Measurements from ENCODE around the gene SRRM3.

Gene SRRM3

DNA sequence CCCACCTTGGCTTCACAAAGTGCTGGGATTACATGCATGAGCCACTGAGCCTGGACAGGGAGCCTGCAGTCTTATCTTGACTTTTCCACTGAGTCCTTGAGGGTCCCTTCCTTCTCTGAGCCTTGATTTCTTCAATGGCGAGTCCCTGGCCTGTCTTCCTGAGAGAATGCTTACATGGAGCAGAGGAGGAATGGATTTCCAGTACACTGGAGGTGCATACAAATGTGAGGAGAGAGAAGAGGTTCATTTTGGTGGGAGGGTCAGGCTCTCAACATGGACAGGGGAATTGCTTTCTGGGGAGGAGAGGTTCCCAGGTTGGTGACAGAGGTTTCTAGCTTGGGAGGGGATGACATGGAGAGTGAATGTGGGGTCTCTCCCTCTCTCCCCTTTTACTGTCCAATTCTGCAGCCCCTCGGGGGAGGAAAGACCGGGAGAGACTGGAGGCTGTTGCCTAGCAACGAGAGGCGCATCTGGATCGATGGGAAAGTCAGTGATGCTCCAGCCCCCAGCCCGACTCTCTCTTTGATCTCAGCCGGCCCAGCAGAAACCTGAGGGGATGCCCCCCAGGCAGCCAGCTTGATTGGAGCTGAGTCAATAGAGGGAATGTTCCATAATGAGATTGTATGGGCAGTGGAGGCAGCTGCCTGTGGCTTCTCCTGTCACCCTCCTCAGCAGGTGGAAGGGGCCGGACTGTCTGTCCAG is 14.8 kb downstream of the SRRM3 start:
- Histone ChIP-seq H3K4me3 (ENCODE audit: insufficient read length, low read depth) (no peak overlapping the region), H3K36me3 (ENCODE audit: insufficient read depth, insufficient read length, low read length) (no peaks in the 10 kb centered on the region), H3K9me3 (ENCODE audit: insufficient read depth, low read length) (no peaks in the 10 kb centered on the region), H3K4me1 (ENCODE audit: insufficient read depth, insufficient read length) (peaks cover 28% of the 10 kb centered on the region), H3K9ac (ENCODE audit: insufficient read length, low read depth) (no peak overlapping the region), H3K27me3 (ENCODE audit: insufficient read depth, insufficient read length) (no peaks in the 10 kb centered on the region)
- DNase-seq (ENCODE audit: low read depth, low spot score) = no peak
- TF ChIP-seq ZNF274 (IDR thresholded peaks at IDR 0.05; ENCODE audit: low read depth, low read length) (no peak), SUZ12 (IDR thresholded peaks at IDR 0.05; ENCODE audit: extremely low read depth, insufficient read depth, insufficient read length) (no peak), YY1 (IDR thresholded peaks at IDR 0.05; ENCODE audit: insufficient read depth, insufficient read length) (no peak)

- TF ChIP-seq YY1 (IDR thresholded peaks at IDR 0.05; ENCODE audit: insufficient read depth, insufficient read length) = no peak
- TF ChIP-seq ZNF274 (IDR thresholded peaks at IDR 0.05; ENCODE audit: low read depth, low read length) = no peak
- TF ChIP-seq SUZ12 (IDR thresholded peaks at IDR 0.05; ENCODE audit: extremely low read depth, insufficient read depth, insufficient read length) = no peak
- H3K36me3 ChIP-seq (ENCODE audit: insufficient read depth, insufficient read length, low read length) = no peaks in the 10 kb centered on the region
- H3K9ac ChIP-seq (ENCODE audit: insufficient read length, low read depth) = peak overlapping the region; percentile 32
- DNase-seq (ENCODE audit: low read depth, low spot score) = no peak
- no peaks in the 10 kb centered on the region for H3K27me3 ChIP-seq (ENCODE audit: insufficient read depth, insufficient read length)
- peaks cover 28% of the 10 kb centered on the region for H3K4me1 ChIP-seq (ENCODE audit: insufficient read depth, insufficient read length)
- no peak overlapping the region for H3K4me3 ChIP-seq (ENCODE audit: insufficient read length, low read depth)
- H3K9me3 ChIP-seq (ENCODE audit: insufficient read depth, low read length) = no peaks in the 10 kb centered on the region
These were observed 16.4 kb downstream of the SRRM3 start for GRCh38 chr7:76217942-76218566.

DNA sequence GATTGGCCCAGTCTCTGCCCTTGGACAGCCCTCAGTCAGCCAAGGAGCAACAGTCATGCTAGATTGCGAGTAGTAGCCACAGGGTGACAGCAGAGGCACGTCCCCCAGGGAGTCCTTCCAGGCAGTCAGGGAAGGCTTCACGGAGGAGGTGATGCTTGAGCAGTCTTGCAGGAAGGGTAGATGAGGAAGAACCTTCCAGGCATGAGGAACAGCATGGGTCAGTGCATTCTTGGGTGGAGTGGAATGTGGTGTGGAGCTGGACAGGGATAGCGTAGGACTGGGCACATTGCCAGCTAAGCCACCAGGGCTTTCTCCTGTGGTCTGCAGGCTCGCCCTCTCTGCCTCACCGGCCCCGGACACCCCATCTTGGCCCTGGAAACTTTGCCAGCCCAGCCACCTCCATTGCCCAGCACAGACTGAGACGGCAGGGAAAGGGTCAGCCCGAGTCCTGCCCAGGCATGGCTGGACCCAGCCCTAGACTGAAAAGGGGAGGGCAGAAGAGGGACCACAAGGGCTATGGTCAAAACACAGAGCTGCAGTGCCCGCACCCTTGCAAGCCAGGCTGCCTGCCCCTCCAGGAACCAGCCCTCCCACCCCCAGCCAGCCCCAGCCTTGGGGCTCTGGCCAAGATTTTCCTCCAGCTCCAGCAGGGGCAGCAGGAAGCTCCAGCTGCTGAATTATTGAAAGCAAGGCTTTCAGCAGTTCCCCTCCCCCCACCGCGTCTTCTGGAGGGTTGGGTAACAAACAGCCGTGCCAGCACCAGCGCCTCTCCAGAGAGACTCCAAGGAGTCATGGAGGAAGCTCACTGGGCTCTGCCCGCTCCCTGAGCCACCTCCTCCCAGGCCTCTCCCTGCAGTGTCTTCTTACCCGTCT is 18.7 kb downstream of the SRRM3 start:
- TF ChIP-seq SUZ12 (IDR thresholded peaks at IDR 0.05; ENCODE audit: extremely low read depth, insufficient read depth, insufficient read length) = no peak
- TF ChIP-seq YY1 (IDR thresholded peaks at IDR 0.05; ENCODE audit: insufficient read depth, insufficient read length) = no peak
- TF ChIP-seq ZNF274 (IDR thresholded peaks at IDR 0.05; ENCODE audit: low read depth, low read length) = no peak
- DNase-seq (ENCODE audit: low read depth, low spot score) = peak; percentile 67

GRCh38 chr7:76222333-76222732 is 20.6 kb downstream of the SRRM3 start:
- H3K27me3 ChIP-seq (ENCODE audit: insufficient read depth, insufficient read length) = peaks cover 8% of the 10 kb centered on the region
- TF ChIP-seq SUZ12 (IDR thresholded peaks at IDR 0.05; ENCODE audit: extremely low read depth, insufficient read depth, insufficient read length) = no peak
- no peak for TF ChIP-seq ZNF274 (IDR thresholded peaks at IDR 0.05; ENCODE audit: low read depth, low read length)
- no peak for TF ChIP-seq YY1 (IDR thresholded peaks at IDR 0.05; ENCODE audit: insufficient read depth, insufficient read length)
- no peak overlapping the region for H3K4me3 ChIP-seq (ENCODE audit: insufficient read length, low read depth)
- no peak for DNase-seq (ENCODE audit: low read depth, low spot score)
- peaks cover 24% of the 10 kb centered on the region for H3K4me1 ChIP-seq (ENCODE audit: insufficient read depth, insufficient read length)
- no peaks in the 10 kb centered on the region for H3K36me3 ChIP-seq (ENCODE audit: insufficient read depth, insufficient read length, low read length)
- no peak overlapping the region for H3K9ac ChIP-seq (ENCODE audit: insufficient read length, low read depth)
- H3K9me3 ChIP-seq (ENCODE audit: insufficient read depth, low read length) = no peaks in the 10 kb centered on the region

More for the DNA sequence above, 18.7 kb downstream of the SRRM3 start:
- H3K36me3 ChIP-seq (ENCODE audit: insufficient read depth, insufficient read length, low read length) = no peaks in the 10 kb centered on the region
- H3K9ac ChIP-seq (ENCODE audit: insufficient read length, low read depth) = peak overlapping the region; percentile 56
- peaks cover 8% of the 10 kb centered on the region for H3K27me3 ChIP-seq (ENCODE audit: insufficient read depth, insufficient read length)
- H3K4me1 ChIP-seq (ENCODE audit: insufficient read depth, insufficient read length) = peaks cover 30% of the 10 kb centered on the region
- H3K4me3 ChIP-seq (ENCODE audit: insufficient read length, low read depth) = no peak overlapping the region
- no peaks in the 10 kb centered on the region for H3K9me3 ChIP-seq (ENCODE audit: insufficient read depth, low read length)

- H3K27me3 ChIP-seq (ENCODE audit: insufficient read depth, insufficient read length) = peaks cover 8% of the 10 kb centered on the region
- H3K36me3 ChIP-seq (ENCODE audit: insufficient read depth, insufficient read length, low read length) = no peaks in the 10 kb centered on the region
- no peak overlapping the region for H3K4me3 ChIP-seq (ENCODE audit: insufficient read length, low read depth)
- no peak for DNase-seq (ENCODE audit: low read depth, low spot score)
- H3K4me1 ChIP-seq (ENCODE audit: insufficient read depth, insufficient read length) = peaks cover 19% of the 10 kb centered on the region
- TF ChIP-seq ZNF274 (IDR thresholded peaks at IDR 0.05; ENCODE audit: low read depth, low read length) (no peak), YY1 (IDR thresholded peaks at IDR 0.05; ENCODE audit: insufficient read depth, insufficient read length) (no peak), SUZ12 (IDR thresholded peaks at IDR 0.05; ENCODE audit: extremely low read depth, insufficient read depth, insufficient read length) (no peak)
- H3K9ac ChIP-seq (ENCODE audit: insufficient read length, low read depth) = no peak overlapping the region
- no peaks in the 10 kb centered on the region for H3K9me3 ChIP-seq (ENCODE audit: insufficient read depth, low read length)
These were observed 21.1 kb downstream of the SRRM3 start for GRCh38 chr7:76222839-76223238.

DNA sequence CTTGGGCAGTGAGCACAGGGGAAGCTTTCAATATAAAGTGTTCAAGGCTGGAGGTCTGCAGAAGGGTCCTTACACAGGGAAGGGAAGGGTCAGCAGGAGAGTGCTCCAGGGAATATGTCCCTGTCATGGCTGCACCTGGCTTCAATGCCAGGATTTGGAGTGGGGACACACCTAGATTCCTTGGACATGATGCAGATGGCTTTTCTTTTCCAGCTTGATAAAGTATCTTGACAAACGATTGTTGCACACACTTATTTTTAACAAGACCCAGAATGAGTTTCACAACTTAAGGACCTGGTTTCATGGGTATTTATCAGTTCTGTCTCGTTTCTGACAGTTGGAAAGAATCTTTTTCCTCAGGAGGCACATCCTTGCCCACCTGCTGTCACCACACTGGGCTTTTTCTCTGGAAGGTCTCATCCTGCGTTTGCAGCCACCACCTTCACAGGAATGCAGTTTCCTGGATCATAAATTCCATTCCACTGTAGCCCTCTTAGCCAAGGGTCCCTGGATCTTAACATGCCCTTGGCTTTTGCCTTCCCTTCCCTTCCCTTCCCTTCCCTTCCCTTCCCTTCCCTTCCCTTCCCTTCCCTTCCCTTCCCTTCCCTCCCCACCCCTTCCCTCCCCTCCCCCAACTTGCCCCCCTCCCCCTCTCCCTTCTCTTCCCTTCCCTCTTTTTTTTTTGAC is 21.7 kb downstream of the SRRM3 start:
- no peaks in the 10 kb centered on the region for H3K9me3 ChIP-seq (ENCODE audit: insufficient read depth, low read length)

More for the DNA sequence above, 21.7 kb downstream of the SRRM3 start:
- Histone ChIP-seq H3K4me1 (ENCODE audit: insufficient read depth, insufficient read length) (peaks cover 15% of the 10 kb centered on the region), H3K27me3 (ENCODE audit: insufficient read depth, insufficient read length) (peaks cover 8% of the 10 kb centered on the region), H3K9ac (ENCODE audit: insufficient read length, low read depth) (no peak overlapping the region), H3K4me3 (ENCODE audit: insufficient read length, low read depth) (no peak overlapping the region), H3K36me3 (ENCODE audit: insufficient read depth, insufficient read length, low read length) (no peaks in the 10 kb centered on the region)
- no peak for TF ChIP-seq SUZ12 (IDR thresholded peaks at IDR 0.05; ENCODE audit: extremely low read depth, insufficient read depth, insufficient read length)
- DNase-seq (ENCODE audit: low read depth, low spot score) = no peak
